ENCODE results near the gene STRIP1.
A peak's percentile ranks its signal among the peaks of the same experiment; 100 is the strongest.

The STRIP1 gene

GRCh38 chr1:110057963-110058518 lies 23.6 kb downstream of the STRIP1 start:
- TF ChIP-seq SPI1 (IDR thresholded peaks at IDR 0.05; ENCODE audit: low read depth, low read length): no peak
- no peak for TF ChIP-seq PAX5 (IDR thresholded peaks at IDR 0.05; ENCODE audit: insufficient read depth, low read length, severe bottlenecking)
- TF ChIP-seq POU2F2 (IDR thresholded peaks at IDR 0.05; ENCODE audit: low read depth, low read length): no peak
- no peak for TF ChIP-seq POLR2AphosphoS5 (IDR thresholded peaks at IDR 0.05; ENCODE audit: low read depth, low read length)
- no peak for TF ChIP-seq TAF1 (IDR thresholded peaks at IDR 0.05; ENCODE audit: low read depth, low read length)
- TF ChIP-seq POLR2A (IDR thresholded peaks at IDR 0.05; ENCODE audit: low read depth, low read length): no peak
- no peak for FAIRE-seq

GRCh38 chr1:110058591-110058990 lies 24.2 kb downstream of the STRIP1 start:
- DNase-seq (ENCODE audit: insufficient read length, low spot score) (no peak), FAIRE-seq (no peak)
- TF ChIP-seq POLR2A (IDR thresholded peaks at IDR 0.05; ENCODE audit: low read depth, low read length) (no peak), TAF1 (IDR thresholded peaks at IDR 0.05; ENCODE audit: low read depth, low read length) (no peak), POU2F2 (IDR thresholded peaks at IDR 0.05; ENCODE audit: low read depth, low read length) (no peak), PAX5 (IDR thresholded peaks at IDR 0.05; ENCODE audit: insufficient read depth, low read length, severe bottlenecking) (no peak), POLR2AphosphoS5 (IDR thresholded peaks at IDR 0.05; ENCODE audit: low read depth, low read length) (no peak), SPI1 (IDR thresholded peaks at IDR 0.05; ENCODE audit: low read depth, low read length) (no peak)

More at GRCh38 chr1:110057963-110058518, 23.6 kb downstream of the STRIP1 start:
- no peak for DNase-seq (ENCODE audit: insufficient read length, low spot score)

DNA sequence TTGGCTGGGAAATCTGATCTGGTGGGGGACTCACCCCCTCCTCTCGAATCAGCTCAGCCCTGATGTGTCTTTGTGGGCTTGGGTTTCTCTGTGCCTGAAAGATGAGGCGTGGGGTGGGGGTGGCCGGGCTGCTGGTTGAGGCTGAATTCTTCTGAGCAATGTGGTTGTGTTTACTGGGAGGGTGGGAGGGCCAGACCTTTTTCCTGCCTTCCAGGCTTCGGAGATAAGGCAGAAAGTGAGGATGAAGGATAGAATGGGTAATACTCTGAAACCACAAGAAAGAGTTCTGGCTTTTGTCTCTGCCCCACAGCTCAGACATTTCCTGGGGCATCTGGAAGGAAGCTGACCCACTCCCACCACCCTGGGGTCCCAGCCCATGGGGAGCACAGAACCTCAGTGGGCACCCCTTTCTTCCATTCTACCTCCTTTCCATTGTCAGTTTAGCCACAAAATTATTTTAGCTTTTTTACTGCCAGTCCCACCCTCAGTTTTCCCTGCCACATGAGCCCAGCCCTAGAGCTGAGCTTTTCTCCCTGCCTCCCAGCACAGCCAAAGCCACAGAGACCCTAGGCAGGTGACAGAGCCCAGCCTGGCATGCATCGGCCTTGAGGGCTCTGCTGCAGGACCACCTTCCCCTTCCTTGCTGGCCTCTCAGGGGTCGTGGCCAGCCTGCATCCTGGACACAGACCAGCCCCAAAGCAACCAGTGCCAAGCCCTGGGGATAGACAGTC lies 24.9 kb downstream of the STRIP1 start:
- DNase-seq (ENCODE audit: insufficient read length, low spot score) (no peak), FAIRE-seq (no peak)
- TF ChIP-seq TAF1 (IDR thresholded peaks at IDR 0.05; ENCODE audit: low read depth, low read length) (no peak), POLR2AphosphoS5 (IDR thresholded peaks at IDR 0.05; ENCODE audit: low read depth, low read length) (no peak), POU2F2 (IDR thresholded peaks at IDR 0.05; ENCODE audit: low read depth, low read length) (no peak), PAX5 (IDR thresholded peaks at IDR 0.05; ENCODE audit: insufficient read depth, low read length, severe bottlenecking) (no peak)

DNA sequence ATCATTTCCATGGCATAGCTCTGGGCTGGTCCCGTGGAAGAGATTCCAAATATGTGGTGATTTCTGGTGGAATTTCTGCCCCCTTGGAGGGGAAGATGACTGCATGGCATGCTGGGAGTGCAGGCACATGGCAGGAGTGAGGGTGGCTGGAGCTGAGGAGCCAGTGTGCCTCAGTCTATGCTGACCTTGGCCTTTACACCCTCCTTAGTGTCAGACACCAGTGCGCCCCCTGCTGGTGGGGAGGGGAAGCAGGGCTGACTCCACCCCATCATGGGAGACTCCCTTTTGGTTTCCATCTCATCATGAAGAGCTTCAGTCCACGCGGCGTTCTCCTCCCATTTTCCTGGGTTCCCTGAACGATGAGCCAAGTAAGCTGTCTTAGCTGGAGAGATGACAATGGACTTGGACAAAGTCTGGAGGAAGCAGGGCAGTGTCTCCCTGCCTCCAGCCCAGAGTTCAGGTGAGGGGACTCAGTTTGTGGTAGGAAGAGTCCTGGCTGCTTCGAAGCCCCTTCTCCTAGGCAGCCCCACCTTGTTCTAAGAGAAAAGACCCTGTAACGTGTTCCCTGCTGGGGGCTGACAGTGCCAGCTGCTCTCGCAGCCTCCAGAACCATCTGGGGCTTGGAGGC lies 25.7 kb downstream of the STRIP1 start:
- FAIRE-seq: peak; percentile 78
- peak; percentile 59 for DNase-seq (ENCODE audit: insufficient read length, low spot score)
- TF ChIP-seq SPI1 (IDR thresholded peaks at IDR 0.05; ENCODE audit: low read depth, low read length) (no peak), PAX5 (IDR thresholded peaks at IDR 0.05; ENCODE audit: insufficient read depth, low read length, severe bottlenecking) (no peak), POU2F2 (IDR thresholded peaks at IDR 0.05; ENCODE audit: low read depth, low read length) (no peak), POLR2AphosphoS5 (IDR thresholded peaks at IDR 0.05; ENCODE audit: low read depth, low read length) (no peak), TAF1 (IDR thresholded peaks at IDR 0.05; ENCODE audit: low read depth, low read length) (no peak), POLR2A (IDR thresholded peaks at IDR 0.05; ENCODE audit: low read depth, low read length) (no peak)

GRCh38 chr1:110060662-110061060 lies 26.2 kb downstream of the STRIP1 start:
- DNase-seq (ENCODE audit: insufficient read length, low spot score) (no peak), FAIRE-seq (no peak)
- no peak for TF ChIP-seq POU2F2 (IDR thresholded peaks at IDR 0.05; ENCODE audit: low read depth, low read length)
- TF ChIP-seq PAX5 (IDR thresholded peaks at IDR 0.05; ENCODE audit: insufficient read depth, low read length, severe bottlenecking): no peak
- TF ChIP-seq POLR2AphosphoS5 (IDR thresholded peaks at IDR 0.05; ENCODE audit: low read depth, low read length): no peak

- TF ChIP-seq POLR2AphosphoS5 (IDR thresholded peaks at IDR 0.05; ENCODE audit: low read depth, low read length): no peak
- no peak for TF ChIP-seq SPI1 (IDR thresholded peaks at IDR 0.05; ENCODE audit: low read depth, low read length)
- TF ChIP-seq TAF1 (IDR thresholded peaks at IDR 0.05; ENCODE audit: low read depth, low read length): no peak
- TF ChIP-seq PAX5 (IDR thresholded peaks at IDR 0.05; ENCODE audit: insufficient read depth, low read length, severe bottlenecking): no peak
- no peak for TF ChIP-seq POU2F2 (IDR thresholded peaks at IDR 0.05; ENCODE audit: low read depth, low read length)
- no peak for TF ChIP-seq POLR2A (IDR thresholded peaks at IDR 0.05; ENCODE audit: low read depth, low read length)
- FAIRE-seq (no peak), DNase-seq (ENCODE audit: insufficient read length, low spot score) (no peak)
Observed at GRCh38 chr1:110061341-110061740, 26.9 kb downstream of the STRIP1 start.

DNA sequence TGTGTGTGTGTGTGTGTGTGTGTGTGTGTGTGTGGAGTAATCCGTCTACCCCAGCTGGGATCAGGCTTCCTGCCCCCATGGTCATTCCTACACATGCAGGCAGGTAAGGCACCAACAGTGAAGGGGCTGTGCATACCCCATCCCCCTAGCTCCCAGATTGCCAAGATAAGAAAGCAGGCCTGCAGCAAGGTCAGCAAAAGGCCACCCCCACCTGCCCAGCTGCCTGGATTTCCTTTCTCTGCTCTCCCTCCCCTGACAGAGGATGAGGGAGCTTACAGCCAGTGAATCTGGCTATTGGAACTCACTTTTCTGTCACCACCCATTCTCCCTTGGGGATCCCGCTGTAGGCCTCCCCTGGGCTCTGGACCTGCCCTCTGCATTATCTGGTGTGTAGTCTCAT lies 28.2 kb downstream of the STRIP1 start:
- FAIRE-seq (no peak), DNase-seq (ENCODE audit: insufficient read length, low spot score) (no peak)
- TF ChIP-seq POLR2AphosphoS5 (IDR thresholded peaks at IDR 0.05; ENCODE audit: low read depth, low read length) (no peak), POLR2A (IDR thresholded peaks at IDR 0.05; ENCODE audit: low read depth, low read length) (no peak), POU2F2 (IDR thresholded peaks at IDR 0.05; ENCODE audit: low read depth, low read length) (no peak), SPI1 (IDR thresholded peaks at IDR 0.05; ENCODE audit: low read depth, low read length) (no peak), TAF1 (IDR thresholded peaks at IDR 0.05; ENCODE audit: low read depth, low read length) (no peak)

DNA sequence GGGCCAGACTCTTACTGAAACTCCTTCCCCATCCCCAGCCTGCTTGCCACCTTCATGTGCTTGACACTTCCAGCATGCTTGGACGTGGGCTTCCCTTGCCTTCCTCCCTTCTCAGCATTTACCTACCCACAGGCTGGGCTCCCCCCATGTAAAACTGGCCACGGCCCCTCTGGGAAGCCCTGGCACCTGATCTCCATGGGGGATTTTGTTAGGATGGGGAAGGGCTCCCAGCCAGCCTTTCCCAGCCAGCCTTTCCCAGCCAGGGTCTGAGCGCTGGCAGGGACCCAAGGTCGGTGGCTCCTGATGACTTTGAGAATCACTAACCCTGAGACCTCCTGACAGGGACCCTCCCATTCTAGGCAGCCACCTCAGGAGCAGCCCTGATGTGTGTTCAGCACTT lies 29.4 kb downstream of the STRIP1 start:
- DNase-seq (ENCODE audit: insufficient read length, low spot score): no peak
- no peak for TF ChIP-seq POLR2AphosphoS5 (IDR thresholded peaks at IDR 0.05; ENCODE audit: low read depth, low read length)
- no peak for TF ChIP-seq PAX5 (IDR thresholded peaks at IDR 0.05; ENCODE audit: insufficient read depth, low read length, severe bottlenecking)
- no peak for TF ChIP-seq TAF1 (IDR thresholded peaks at IDR 0.05; ENCODE audit: low read depth, low read length)
- TF ChIP-seq POU2F2 (IDR thresholded peaks at IDR 0.05; ENCODE audit: low read depth, low read length): no peak
- no peak for FAIRE-seq

DNA sequence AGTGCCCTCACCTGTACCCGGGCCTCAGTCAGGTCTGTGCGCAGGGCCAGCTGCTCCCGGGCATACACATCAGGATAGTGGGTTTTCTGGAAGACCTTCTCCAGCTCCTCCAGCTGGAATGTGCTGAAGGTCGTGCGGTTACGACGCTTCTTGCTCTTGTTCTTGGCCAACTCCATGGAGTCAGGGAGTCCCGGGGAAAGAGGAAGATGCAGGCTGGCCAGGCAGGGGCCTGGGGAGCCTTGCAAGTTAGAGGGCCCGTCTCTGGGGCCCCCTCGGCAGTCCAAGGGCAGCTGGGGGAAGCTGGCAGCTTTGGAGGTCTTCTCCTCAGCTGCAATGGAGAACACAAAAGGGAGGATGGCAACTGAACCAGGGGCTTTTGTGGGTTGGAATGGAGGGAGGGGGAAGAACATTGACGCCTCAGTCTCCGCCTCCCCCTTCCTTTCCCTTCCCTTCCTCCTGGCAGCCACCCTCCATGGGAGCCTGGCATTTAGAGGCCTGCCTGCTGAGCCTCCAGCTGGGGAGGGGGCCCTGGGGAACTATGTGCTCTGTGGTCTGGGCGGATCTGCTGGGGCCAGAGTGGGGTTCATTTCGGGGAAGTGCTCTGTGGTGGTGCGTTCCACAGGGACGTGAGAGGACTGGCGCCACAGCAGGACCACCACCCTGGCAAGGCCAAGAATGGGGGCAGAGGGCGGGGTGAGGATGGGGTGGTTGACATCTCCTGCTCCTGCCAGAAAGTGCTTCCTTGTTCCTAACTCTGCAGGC lies 30.3 kb downstream of the STRIP1 start:
- FAIRE-seq: no peak
- TF ChIP-seq SPI1 (IDR thresholded peaks at IDR 0.05; ENCODE audit: low read depth, low read length) (no peak), POLR2A (IDR thresholded peaks at IDR 0.05; ENCODE audit: low read depth, low read length) (no peak), TAF1 (IDR thresholded peaks at IDR 0.05; ENCODE audit: low read depth, low read length) (no peak), POU2F2 (IDR thresholded peaks at IDR 0.05; ENCODE audit: low read depth, low read length) (no peak), POLR2AphosphoS5 (IDR thresholded peaks at IDR 0.05; ENCODE audit: low read depth, low read length) (no peak), PAX5 (IDR thresholded peaks at IDR 0.05; ENCODE audit: insufficient read depth, low read length, severe bottlenecking) (no peak)
- DNase-seq (ENCODE audit: insufficient read length, low spot score): no peak

Measured in GM12891 (cell line).